Skeletal muscle tissue (tissue), 4 donors: ENCODE measurements around the gene DCST1. TPM values are rescaled to one million over a fixed set of nuclear protein-coding genes. Genes with fewer than 3 reads are reported as not detected.

Experiments used
- H3K27ac ChIP-seq: one replicate; pipeline ENCODE4 v1.7.0; 2013; ENCODE audit warnings: mild to moderate bottlenecking, low read depth, low read length, inconsistent platforms
- H3K27me3 ChIP-seq, 3 donors: one replicate each; pipeline ENCODE4 v1.7.0; 2013; ENCODE audit warnings: low read length in 3 of 3; ENCODE audit not compliant: control insufficient read depth in 3 of 3, insufficient read depth in 3 of 3
- H3K36me3 ChIP-seq, 3 donors: one replicate each; pipeline ENCODE4 v1.7.0; 2013; ENCODE audit warnings: low read length in 3 of 3; ENCODE audit not compliant: control insufficient read depth in 3 of 3, insufficient read depth in 3 of 3
- H3K4me1 ChIP-seq, 3 donors: one replicate each; pipeline ENCODE4 v1.7.0; 2013; ENCODE audit warnings: low read length in 3 of 3, mild to moderate bottlenecking in 3 of 3; ENCODE audit not compliant: control insufficient read depth in 3 of 3, insufficient read depth in 3 of 3
- H3K4me3 ChIP-seq, 3 donors: one replicate each; pipeline ENCODE4 v1.7.0; 2013; ENCODE audit warnings: low read length in 3 of 3
- H3K9ac ChIP-seq, 3 donors: one replicate each; pipeline ENCODE4 v1.7.0; 2013; ENCODE audit warnings: low read length in 3 of 3, mild to moderate bottlenecking in 3 of 3, moderate library complexity in 2 of 3, low read depth in 1 of 3
- H3K9me3 ChIP-seq, 3 donors: one replicate each; pipeline ENCODE4 v1.7.0; 2013; ENCODE audit warnings: low read length in 3 of 3; ENCODE audit not compliant: control insufficient read depth in 3 of 3
- total RNA-seq: library from RNA; depleted of rRNA; stranded (reverse); fragments of >200 nt; gene quantifications from one replicate; pipeline ENCODE4 v1.2.3, GENCODE V29; 2014
- donor health status: Osteomylitis.

Gene DCST1
- total RNA-seq, 1 donor from 2014 or later = not detected

DNA sequence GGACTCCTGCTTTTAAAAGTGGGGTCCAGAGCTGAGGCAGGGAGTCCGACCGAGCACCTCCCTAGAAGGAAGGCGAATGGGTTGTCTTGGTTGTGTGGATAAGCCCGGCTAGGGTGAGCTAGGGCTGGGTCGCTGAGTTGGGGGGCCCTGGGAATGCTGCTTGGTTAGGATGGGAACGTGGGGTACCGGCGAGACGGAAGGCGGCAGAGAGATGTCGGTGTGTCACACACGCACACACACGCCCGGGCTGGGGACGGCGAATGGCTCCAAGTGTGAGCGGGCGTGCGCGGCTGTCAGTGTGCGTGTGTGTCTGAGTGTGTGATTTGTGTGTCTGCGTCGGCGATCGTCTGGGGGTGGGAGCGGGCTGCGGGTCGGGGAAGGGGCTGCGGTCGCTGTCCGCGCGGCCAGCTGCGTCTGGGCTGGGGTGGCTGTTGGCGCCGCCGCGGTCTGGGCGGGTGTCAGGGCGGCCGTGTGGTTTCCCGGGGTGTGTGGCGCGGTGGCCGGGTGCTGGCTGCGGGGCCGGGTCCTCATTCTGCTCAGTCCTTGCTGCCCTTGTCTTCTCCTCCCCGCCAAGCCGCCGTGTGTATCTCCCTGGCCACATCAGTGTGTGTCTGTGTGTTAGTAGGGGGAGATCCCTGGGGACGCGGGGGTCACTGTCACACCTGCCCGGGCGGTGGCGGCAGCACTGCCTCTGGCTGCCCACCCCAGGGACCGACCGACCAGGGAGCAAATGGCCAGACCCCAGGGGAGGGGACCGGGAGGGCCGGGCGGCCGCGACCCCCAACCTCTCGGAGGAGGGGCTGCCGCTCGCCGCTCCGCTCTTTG is 46.1 kb downstream of the DCST1 start:
- Histone ChIP-seq H3K9ac (peak overlapping the region in 2 of 3 donors; percentile 8 to 45), H3K4me1 (peaks cover 39 to 53% (median 44%) of the 10 kb centered on the region in 3 donors), H3K27ac (no peak overlapping the region), H3K27me3 (peaks cover 53 to 57% (median 53%) of the 10 kb centered on the region in 3 donors), H3K4me3 (peak overlapping the region; percentile 25 to 45 (median 31)), H3K9me3 (no peaks in the 10 kb centered on the region), H3K36me3 (no peaks in the 10 kb centered on the region)

DNA sequence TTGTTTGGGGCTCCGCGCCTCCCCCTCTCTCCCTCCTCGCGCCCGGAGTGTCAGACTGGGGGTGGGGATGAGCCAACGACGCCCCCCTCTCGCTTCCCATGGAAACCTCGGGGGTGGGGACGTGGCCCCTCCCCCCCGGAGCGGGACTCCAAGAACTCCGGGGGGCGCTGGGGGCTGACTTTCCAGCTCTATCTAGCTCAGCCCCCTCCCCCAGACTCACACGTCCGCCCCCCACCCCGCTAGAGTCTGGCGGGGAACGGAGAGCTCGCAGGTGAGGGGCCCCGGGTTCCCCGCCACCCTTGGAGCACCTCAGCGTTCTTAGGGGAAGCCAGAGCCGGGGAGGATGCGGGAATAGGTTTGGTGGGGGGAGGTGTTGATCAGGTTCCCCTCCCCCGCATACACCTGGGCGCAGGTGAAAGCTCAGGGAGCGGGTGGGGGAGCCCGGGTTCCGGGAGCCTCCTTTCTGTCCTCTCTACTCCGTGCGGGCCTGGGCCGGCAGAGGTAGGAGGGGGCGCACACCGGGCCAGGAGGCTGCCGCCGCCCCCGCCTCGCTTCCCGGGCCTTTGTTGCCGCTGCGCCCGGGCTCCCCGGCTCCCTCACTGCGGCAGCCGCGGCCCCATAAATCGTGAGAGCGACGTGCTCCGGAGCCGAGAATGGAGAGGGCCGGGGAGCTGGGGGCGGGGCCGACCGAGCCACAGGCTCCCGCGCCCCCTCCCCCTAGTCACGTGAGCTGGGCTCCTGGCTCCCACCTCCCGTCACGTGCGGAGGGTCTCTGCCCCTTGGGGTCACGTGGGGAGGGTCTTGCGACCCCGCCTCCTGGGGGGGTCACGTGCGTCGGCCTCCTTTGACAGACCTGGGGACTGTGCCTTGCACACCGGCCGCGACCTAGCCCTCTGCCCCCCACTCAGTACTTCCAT is 46.9 kb downstream of the DCST1 start:
- Histone ChIP-seq H3K4me1 (peaks cover 42 to 56% (median 50%) of the 10 kb centered on the region in 3 donors), H3K4me3 (peak overlapping the region in 1 of 3 donors; percentile 45), H3K27me3 (peaks cover 53 to 57% (median 53%) of the 10 kb centered on the region in 3 donors), H3K27ac (no peak overlapping the region), H3K9me3 (no peaks in the 10 kb centered on the region), H3K9ac (no peak overlapping the region), H3K36me3 (no peaks in the 10 kb centered on the region)

DNA sequence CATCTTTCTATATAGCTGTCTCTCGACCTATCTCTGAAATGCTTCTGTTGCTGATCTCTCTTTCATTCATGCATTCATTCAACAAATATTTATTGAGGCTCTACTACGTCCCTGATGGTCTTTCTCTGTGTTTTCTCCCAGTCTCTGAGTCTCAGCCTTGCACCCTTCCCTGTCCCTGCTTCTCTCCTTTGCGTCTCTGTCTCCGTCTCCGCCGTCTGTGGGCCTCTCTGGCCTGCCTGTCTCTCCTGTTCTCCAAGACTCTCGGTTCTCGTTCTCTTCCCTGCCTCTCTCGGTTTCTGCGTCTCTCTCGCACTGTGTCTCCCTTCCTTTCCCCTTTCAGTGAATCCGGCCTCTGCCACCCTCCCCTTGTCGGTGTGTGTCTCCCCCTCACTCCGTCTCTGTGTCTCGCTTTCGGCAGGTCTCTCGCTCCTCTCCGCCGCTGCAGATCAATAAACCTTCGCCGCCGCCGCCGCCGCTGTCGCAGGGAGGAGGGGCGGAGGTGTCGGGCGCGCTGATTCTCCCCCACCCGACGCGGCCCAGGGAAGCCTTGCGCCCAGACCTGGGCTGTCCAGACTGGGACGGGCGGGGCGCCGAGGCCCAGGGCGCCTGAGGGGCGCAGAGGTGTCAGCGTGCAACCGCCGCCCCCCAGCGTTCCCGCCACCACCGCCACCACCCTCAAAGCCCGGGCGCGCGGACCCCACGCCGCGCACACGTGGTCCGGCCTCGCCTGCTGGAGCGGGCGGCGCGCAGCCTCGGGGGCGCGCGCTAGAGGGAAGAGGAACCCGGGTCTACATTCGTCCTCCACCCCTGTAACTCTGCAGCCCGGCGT is 48.1 kb downstream of the DCST1 start:
- Histone ChIP-seq H3K9ac (peak overlapping the region in 1 of 3 donors; percentile 8), H3K27ac (no peak overlapping the region), H3K36me3 (peaks cover 0 to under 1% (median 0%) of the 10 kb centered on the region in 3 donors), H3K4me3 (peak overlapping the region in 2 of 3 donors; percentile 21 to 52), H3K9me3 (no peaks in the 10 kb centered on the region), H3K4me1 (peaks cover 46 to 59% (median 56%) of the 10 kb centered on the region in 3 donors), H3K27me3 (peaks cover 53 to 57% (median 53%) of the 10 kb centered on the region in 3 donors)

DNA sequence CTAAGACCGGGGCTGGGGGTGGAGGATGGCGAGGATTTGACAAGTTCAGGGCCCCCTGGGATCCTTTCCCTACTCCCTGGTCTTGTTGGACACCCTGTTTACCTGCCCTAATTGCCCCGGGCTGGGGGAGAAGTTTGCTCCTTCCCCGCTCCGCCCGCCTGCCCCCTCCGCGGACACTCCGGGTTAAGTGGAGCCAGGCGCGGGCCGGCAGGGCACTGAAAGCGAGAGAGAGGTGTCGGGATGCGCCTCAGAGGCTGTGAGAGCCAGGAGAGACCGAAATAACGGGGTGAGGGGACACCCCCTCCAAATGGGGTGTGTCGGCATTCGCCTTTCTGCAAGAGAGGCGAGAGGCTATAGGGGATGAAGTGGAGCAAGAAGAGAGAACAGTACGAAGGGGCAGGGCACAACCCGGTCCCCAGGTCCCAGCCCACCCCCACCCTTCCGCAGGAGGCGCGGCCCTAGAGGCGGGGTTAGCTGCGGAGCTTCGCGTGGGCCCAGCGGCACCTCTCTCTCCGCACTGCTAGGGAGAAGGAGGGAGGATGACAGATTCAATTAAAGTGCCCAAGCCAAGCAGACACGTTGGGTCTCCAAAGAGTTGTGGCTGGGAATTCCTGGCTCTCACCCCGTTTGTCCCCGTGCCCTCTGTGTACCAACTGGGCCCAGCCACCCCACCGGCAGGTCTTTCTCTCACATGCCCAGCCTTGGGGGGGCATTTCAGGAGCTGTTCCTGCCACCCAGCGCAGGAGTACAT is 48.9 kb downstream of the DCST1 start:
- Histone ChIP-seq H3K9me3 (no peaks in the 10 kb centered on the region), H3K36me3 (peaks cover 0 to 2% (median 0%) of the 10 kb centered on the region in 3 donors), H3K4me1 (peaks cover 46 to 59% (median 56%) of the 10 kb centered on the region in 3 donors), H3K27ac (no peak overlapping the region), H3K27me3 (peaks cover 53 to 57% (median 53%) of the 10 kb centered on the region in 3 donors), H3K4me3 (no peak overlapping the region), H3K9ac (no peak overlapping the region)

DNA sequence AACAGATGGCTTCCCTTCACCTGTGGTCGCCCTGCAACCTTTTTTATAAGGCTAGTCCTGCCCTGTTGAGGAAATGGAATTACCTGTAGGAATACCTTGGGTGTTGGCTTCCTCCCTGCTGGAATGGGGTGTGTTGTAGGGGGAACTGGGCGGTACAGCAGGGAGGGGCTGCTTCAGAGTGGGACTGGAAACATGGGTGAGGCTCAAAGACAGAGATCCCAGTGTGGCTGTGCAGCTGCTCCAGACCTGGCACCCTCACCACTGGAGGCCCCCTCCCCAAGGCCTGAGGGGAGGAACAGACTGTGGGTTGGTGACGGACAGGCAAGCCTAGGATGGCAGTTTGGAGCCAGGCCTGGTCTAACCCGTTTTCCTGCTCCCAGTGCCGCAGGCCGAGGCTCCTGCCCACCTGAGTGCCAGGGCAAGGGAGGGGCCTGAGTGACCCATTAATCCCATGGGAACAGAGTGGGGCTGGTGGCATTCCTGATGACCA is 49.5 kb downstream of the DCST1 start:
- H3K4me1 ChIP-seq = peaks cover 46 to 59% (median 56%) of the 10 kb centered on the region in 3 donors
- no peak overlapping the region for H3K4me3 ChIP-seq
- H3K9ac ChIP-seq = no peak overlapping the region
- H3K9me3 ChIP-seq = no peaks in the 10 kb centered on the region
- peaks cover 0 to 2% (median 0%) of the 10 kb centered on the region in 3 donors for H3K36me3 ChIP-seq
- H3K27ac ChIP-seq = no peak overlapping the region
- peaks cover 53 to 57% (median 53%) of the 10 kb centered on the region in 3 donors for H3K27me3 ChIP-seq

DNA sequence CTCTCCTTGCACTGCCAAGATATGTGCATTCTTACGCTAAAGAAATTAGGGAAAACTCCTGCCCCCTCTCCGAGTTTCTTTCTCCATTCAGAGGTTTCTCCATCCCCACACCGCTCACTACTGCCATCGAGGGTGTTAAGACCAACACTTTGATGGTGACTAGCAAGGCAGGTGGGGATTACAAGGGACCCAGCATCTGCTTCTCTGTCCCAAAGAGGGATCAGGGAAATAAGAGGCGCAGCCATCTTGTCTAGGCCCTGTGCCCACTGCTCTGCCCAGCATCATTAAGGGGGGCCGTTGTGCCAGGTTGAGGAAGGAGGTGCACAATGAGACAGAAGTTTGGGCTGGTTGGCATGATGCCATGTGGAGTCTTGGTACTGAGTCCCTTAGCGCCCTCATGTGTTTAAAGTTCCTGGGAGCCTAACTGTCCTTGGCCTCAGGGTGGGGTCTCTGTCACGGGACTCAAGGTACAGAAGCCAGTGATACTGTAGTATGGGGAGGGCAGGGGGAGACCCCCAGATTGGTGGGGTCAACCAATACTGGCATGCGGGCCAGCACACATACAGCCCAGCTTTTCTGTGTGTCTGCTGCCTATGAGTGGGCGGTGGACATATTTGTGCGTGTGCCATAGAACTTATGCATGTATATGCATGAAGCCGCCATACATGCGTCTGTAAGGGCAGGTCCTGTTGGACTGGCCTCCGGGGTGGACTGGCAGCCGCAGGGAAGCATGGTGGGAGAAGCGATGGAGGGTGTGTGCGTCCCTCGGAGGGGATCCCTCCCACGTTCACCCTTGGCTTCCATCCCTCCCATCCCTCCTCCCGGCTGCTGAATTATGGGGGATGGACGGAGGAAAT is 50.5 kb downstream of the DCST1 start:
- peak overlapping the region; percentile 63 to 91 (median 85) for H3K4me3 ChIP-seq
- peaks cover 43 to 56% (median 56%) of the 10 kb centered on the region in 3 donors for H3K4me1 ChIP-seq
- H3K36me3 ChIP-seq = peaks cover 0 to 2% (median 0%) of the 10 kb centered on the region in 3 donors
- H3K9ac ChIP-seq = peak overlapping the region in 2 of 3 donors; percentile 80 to 83
- peaks cover 53 to 55% (median 53%) of the 10 kb centered on the region in 3 donors for H3K27me3 ChIP-seq
- H3K27ac ChIP-seq = no peak overlapping the region
- H3K9me3 ChIP-seq = no peaks in the 10 kb centered on the region

DNA sequence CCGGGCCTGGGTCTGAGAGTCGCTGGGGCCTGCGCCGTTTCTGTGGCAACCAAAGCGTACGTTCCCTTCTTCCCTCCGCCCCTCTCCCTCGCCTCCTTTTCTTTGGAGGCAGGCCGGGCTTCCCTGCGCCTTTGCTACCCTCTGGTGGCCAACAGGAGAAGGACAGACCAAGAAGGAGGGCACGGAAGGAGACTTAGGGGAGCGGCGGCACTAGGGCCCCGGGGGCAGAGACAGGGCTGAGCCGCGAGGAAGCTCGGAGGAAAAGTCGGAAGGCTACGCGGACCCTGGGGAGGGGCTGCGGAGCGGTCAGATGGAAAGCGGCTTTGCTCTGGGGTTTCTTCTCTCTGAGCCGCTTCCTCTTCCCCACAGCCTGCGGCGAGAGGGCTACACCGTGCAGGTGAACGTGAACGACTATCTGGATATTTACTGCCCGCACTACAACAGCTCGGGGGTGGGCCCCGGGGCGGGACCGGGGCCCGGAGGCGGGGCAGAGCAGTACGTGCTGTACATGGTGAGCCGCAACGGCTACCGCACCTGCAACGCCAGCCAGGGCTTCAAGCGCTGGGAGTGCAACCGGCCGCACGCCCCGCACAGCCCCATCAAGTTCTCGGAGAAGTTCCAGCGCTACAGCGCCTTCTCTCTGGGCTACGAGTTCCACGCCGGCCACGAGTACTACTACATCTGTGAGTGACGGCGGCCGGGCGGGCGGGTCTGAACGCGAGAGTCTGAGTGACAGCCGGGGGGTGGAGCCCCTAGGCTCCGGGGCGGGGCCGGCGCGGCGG is 51.3 kb downstream of the DCST1 start:
- Histone ChIP-seq H3K4me1 (peaks cover 34 to 49% (median 47%) of the 10 kb centered on the region in 3 donors), H3K4me3 (peak overlapping the region; percentile 85 to 91 (median 87)), H3K27ac (peak overlapping the region; percentile 83), H3K9me3 (no peaks in the 10 kb centered on the region), H3K9ac (peak overlapping the region; percentile 79 to 83 (median 80)), H3K27me3 (peaks cover 45 to 47% (median 45%) of the 10 kb centered on the region in 3 donors), H3K36me3 (peaks cover 0 to 2% (median 0%) of the 10 kb centered on the region in 3 donors)
